Tibial nerve (tissue), 4 donors: ENCODE data around the gene VPS4A. TPM values are rescaled to one million over a fixed set of nuclear protein-coding genes. Genes with fewer than 3 reads are reported as not detected.

Experiments
- DNase-seq, 2 donors: peaks; one replicate each; pipeline ENCODE4 v3.0.0-alpha.2; 2019; ENCODE audit warnings: low spot score in 2 of 2
- H3K27ac ChIP-seq, 4 donors: fragments of 200-600 bp; sonication (generic) in 3 of 4; one replicate each; pipeline ENCODE4 v1.5.1; 2017 to 2019; ENCODE audit warnings: mild to moderate bottlenecking in 1 of 4
- H3K27me3 ChIP-seq, 2 donors: fragments of 200-600 bp; sonication (generic) in 1 of 2; one replicate each; pipeline versions ENCODE4 v1.5.1 to v1.6.0; 2017 to 2019
- H3K36me3 ChIP-seq, 3 donors: fragments of 200-600 bp; sonication (generic); one replicate each; pipeline ENCODE4 v1.5.1; 2018 to 2019
- H3K4me1 ChIP-seq, 4 donors: fragments of 200-600 bp; sonication (generic) in 3 of 4; one replicate each; pipeline ENCODE4 v1.5.1; 2017 to 2019
- H3K4me3 ChIP-seq, 4 donors: fragments of 200-600 bp; sonication (generic) in 3 of 4; one replicate each; pipeline ENCODE4 v1.5.1; 2017 to 2019; ENCODE audit warnings: mild to moderate bottlenecking in 1 of 4, moderate library complexity in 1 of 4
- H3K9me3 ChIP-seq, 4 donors: fragments of 200-600 bp; sonication (generic) in 3 of 4; one replicate each; pipeline ENCODE4 v1.5.1; 2017 to 2019
- CTCF ChIP-seq, 5 experiments: fragments of 200-600 bp in 3 of 5; fragments of 450-650 bp in 2 of 5; sonication (generic) in 3 of 5; IDR thresholded peaks; one replicate each; pipeline ENCODE4 v1.5.1; 2016 to 2019; ENCODE audit warnings: antibody characterized with exemption in 5 of 5, mild to moderate bottlenecking in 3 of 5, moderate library complexity in 2 of 5
- EP300 ChIP-seq, 2 donors: sonication (generic); formaldehyde crosslinking; IDR thresholded peaks; one replicate each; pipeline ENCODE4 v1.6.1; 2017; ENCODE audit warnings: antibody characterized with exemption in 2 of 2, mild to moderate bottlenecking in 1 of 2
- POLR2A ChIP-seq, 2 donors: fragments of 450-650 bp; IDR thresholded peaks; one replicate each; pipeline ENCODE4 v1.6.1; 2017; ENCODE audit warnings: antibody characterized with exemption in 2 of 2, mild to moderate bottlenecking in 2 of 2, moderate library complexity in 2 of 2
- WGBS, 2 donors: methylation state at CpG; one replicate each; pipeline ENCODE4 v1.1.5; 2018; 5-methylcytosine and 5-hydroxymethylcytosine counted together
- total RNA-seq, 4 donors: library from RNA; depleted of rRNA; stranded (reverse); fragments of >200 nt; gene quantifications; one replicate each; pipeline ENCODE4 v1.1.0, GENCODE V29; 2016

The VPS4A gene
- total RNA-seq, 4 donors from 2014 or later: 35.4 to 47.2 (median 43.5) TPM

DNA sequence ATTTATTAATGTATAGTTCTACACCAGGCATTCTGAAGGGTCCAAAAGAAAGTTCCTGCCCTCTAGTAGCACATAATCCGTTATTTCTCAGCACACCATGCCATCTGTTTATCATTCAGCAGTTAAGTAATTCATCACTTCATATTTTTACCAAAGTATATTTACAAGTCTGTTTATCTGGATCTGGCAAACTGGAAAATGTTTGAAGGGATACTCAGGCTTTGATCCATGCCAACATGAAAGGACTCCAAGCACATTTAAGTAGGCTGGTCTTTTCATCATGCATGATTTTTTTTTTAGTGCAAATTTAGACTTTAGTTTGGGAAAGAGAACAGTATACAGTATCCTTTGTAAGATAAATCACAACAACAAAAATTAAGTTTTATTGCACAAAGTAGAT is 4.1 kb upstream of the VPS4A start:
- no peaks in the 10 kb centered on the region for H3K27me3 ChIP-seq
- DNase-seq: no peak
- peaks cover 0 to 13% (median 9%) of the 10 kb centered on the region in 4 donors for H3K4me1 ChIP-seq
- no peak overlapping the region for H3K27ac ChIP-seq
- H3K36me3 ChIP-seq: peaks cover 0 to 6% (median 0%) of the 10 kb centered on the region in 3 donors
- H3K9me3 ChIP-seq: no peaks in the 10 kb centered on the region
- H3K4me3 ChIP-seq: no peak overlapping the region
- TF ChIP-seq EP300 (IDR thresholded peaks at IDR 0.05) (no peak), CTCF (IDR thresholded peaks at IDR 0.05) (no peak), POLR2A (IDR thresholded peaks at IDR 0.05) (no peak)
- 77 to 79% methylated on average over 1 of the region's 1 CpG for WGBS, 2 donors

GRCh38 chr16:69307856-69308255 is 3.3 kb upstream of the VPS4A start:
- H3K27me3 ChIP-seq: no peaks in the 10 kb centered on the region
- WGBS, 2 donors: 91 to 94% methylated on average over 2 of the region's 2 CpGs
- H3K36me3 ChIP-seq: peaks cover 0 to 6% (median 0%) of the 10 kb centered on the region in 3 donors
- no peak overlapping the region for H3K4me3 ChIP-seq
- peaks cover 3 to 20% (median 16%) of the 10 kb centered on the region in 4 donors for H3K4me1 ChIP-seq
- TF ChIP-seq CTCF (IDR thresholded peaks at IDR 0.05) (no peak), EP300 (IDR thresholded peaks at IDR 0.05) (no peak), POLR2A (IDR thresholded peaks at IDR 0.05) (no peak)
- no peak for DNase-seq
- H3K27ac ChIP-seq: no peak overlapping the region
- no peaks in the 10 kb centered on the region for H3K9me3 ChIP-seq

DNA sequence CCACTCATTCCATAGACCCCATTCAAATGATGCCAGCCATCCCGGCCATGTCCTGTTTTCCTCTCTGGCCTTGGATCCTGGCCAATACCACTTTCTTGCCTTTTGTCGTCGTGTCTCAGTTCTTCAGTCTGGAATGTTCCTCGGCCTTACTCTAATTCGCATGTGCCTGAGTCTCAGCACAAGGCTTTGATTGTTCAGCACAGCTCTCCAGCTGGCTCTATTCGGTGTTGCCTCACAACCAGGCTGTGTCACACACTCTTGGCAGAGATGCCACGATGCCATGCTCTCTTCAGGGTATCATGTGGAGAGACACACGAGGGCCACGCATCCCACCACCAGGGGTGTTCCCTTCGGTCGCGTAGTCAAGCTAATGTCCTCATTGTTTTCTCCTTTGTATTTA is 1.8 kb upstream of the VPS4A start:
- peak in 1 of 2 donors; percentile 29 for DNase-seq
- Histone ChIP-seq H3K27me3 (no peaks in the 10 kb centered on the region), H3K36me3 (peaks cover 0 to 19% (median 0%) of the 10 kb centered on the region in 3 donors), H3K4me1 (peaks cover 3 to 31% (median 19%) of the 10 kb centered on the region in 4 donors), H3K27ac (peak overlapping the region; percentile 44 to 91 (median 72)), H3K4me3 (no peak overlapping the region), H3K9me3 (no peaks in the 10 kb centered on the region)
- 46 to 49% methylated on average over 12 of the region's 12 CpGs for WGBS, 2 donors
- peak; percentile 45 to 89 for TF ChIP-seq EP300 (IDR thresholded peaks at IDR 0.05)
- no peak for TF ChIP-seq POLR2A (IDR thresholded peaks at IDR 0.05)

- Histone ChIP-seq H3K36me3 (peaks cover 0 to 38% (median 11%) of the 10 kb centered on the region in 3 donors), H3K27me3 (no peaks in the 10 kb centered on the region), H3K9me3 (no peaks in the 10 kb centered on the region), H3K4me3 (peak overlapping the region; percentile 60 to 90 (median 84)), H3K4me1 (peaks cover 3 to 48% (median 24%) of the 10 kb centered on the region in 4 donors), H3K27ac (peak overlapping the region; percentile 59 to 93 (median 86))
- 2 to 3% methylated on average over 29 to 42 of the region's 59 CpGs for WGBS, 2 donors
- no peak for TF ChIP-seq POLR2A (IDR thresholded peaks at IDR 0.05)
- TF ChIP-seq CTCF (IDR thresholded peaks at IDR 0.05): peak in 1 of 5 experiments; percentile 60
- no peak for TF ChIP-seq EP300 (IDR thresholded peaks at IDR 0.05)
- DNase-seq: no peak
Measured at GRCh38 chr16:69311533-69312387, 610 bp downstream of the VPS4A start.

- Histone ChIP-seq H3K9me3 (no peaks in the 10 kb centered on the region), H3K4me1 (peaks cover 3 to 48% (median 21%) of the 10 kb centered on the region in 4 donors), H3K36me3 (peaks cover 0 to 55% (median 21%) of the 10 kb centered on the region in 3 donors), H3K27ac (no peak overlapping the region), H3K27me3 (no peaks in the 10 kb centered on the region), H3K4me3 (no peak overlapping the region)
- WGBS, 2 donors: 93 to 94% methylated on average over 5 of the region's 5 CpGs
- no peak for DNase-seq
- TF ChIP-seq POLR2A (IDR thresholded peaks at IDR 0.05) (no peak), CTCF (IDR thresholded peaks at IDR 0.05) (no peak), EP300 (IDR thresholded peaks at IDR 0.05) (no peak)
Measured at GRCh38 chr16:69313469-69313868, 2.3 kb downstream of the VPS4A start.
